Epithelial cell of proximal tubule (primary cell): Measurements from ENCODE around the gene TMEM209. TPM values are rescaled to one million over a fixed set of nuclear protein-coding genes. Genes with fewer than 3 reads are reported as not detected.
"Not testable (repeated sequence)": the region's sequence is repeated elsewhere in the genome, so short reads cannot be mapped to it uniquely, and the experiment has no call there.

ENCODE experiments used
- DNase-seq: peaks from one replicate; pipeline ENCODE4 v3.0.0-alpha.2; 2011; ENCODE audit warnings: low read depth
- H3K4me3 ChIP-seq: 2 replicates; pipeline ENCODE4 v1.5.1; 2011; ENCODE audit warnings: low read depth, mild to moderate bottlenecking, low read length
- total RNA-seq: library from RNA; depleted of rRNA; stranded (reverse); fragments of >200 nt; gene quantifications from 2 replicates; pipeline ENCODE4 v1.2.3, GENCODE V29; 2015
- TF ChIP-seq, protein P1 (sequence below): conservative IDR thresholded peaks from 2 replicates; pipeline ENCODE4 v1.5.1; 2012; ENCODE audit warnings: low read depth, mild to moderate bottlenecking, low read length

TMEM209 gene
- total RNA-seq, 1 donor from 2014 or later, result 9.3 TPM

DNA sequence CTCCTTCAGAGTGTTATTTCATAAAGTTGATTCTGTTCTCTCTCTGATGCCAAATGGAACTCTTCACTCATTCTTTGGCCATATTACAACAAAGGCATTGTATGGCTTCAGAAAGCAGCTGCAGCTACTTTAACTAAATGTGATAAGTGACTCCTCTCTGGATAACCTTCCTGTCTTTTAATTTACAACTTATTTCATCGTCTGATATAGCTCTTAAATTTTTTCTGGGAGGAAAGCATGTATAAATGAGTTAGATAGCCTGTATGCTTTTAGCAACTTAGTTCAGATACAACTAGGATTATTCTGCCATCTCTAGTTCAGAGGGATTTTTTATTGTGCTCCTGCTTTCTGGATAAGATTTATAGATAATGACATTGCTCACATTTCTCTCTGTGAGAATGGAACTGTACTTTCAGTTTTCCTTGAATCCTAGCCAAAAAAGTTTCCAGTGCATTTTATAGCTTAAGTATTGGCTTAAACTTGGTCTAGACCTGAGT lies 77.3 kb downstream of the TMEM209 start:
- TF ChIP-seq, protein P1, sequence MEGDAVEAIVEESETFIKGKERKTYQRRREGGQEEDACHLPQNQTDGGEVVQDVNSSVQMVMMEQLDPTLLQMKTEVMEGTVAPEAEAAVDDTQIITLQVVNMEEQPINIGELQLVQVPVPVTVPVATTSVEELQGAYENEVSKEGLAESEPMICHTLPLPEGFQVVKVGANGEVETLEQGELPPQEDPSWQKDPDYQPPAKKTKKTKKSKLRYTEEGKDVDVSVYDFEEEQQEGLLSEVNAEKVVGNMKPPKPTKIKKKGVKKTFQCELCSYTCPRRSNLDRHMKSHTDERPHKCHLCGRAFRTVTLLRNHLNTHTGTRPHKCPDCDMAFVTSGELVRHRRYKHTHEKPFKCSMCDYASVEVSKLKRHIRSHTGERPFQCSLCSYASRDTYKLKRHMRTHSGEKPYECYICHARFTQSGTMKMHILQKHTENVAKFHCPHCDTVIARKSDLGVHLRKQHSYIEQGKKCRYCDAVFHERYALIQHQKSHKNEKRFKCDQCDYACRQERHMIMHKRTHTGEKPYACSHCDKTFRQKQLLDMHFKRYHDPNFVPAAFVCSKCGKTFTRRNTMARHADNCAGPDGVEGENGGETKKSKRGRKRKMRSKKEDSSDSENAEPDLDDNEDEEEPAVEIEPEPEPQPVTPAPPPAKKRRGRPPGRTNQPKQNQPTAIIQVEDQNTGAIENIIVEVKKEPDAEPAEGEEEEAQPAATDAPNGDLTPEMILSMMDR, result no peak
- no peak for DNase-seq

GRCh38 chr7:130127404-130127803 lies 77.8 kb downstream of the TMEM209 start:
- TF ChIP-seq, protein P1, result no peak
- H3K4me3 ChIP-seq, result no peak overlapping the region
- no peak for DNase-seq

More for the DNA sequence above, 77.3 kb downstream of the TMEM209 start:
- H3K4me3 ChIP-seq, result no peak overlapping the region

GRCh38 chr7:130126840-130127239 lies 78.4 kb downstream of the TMEM209 start:
- not testable (repeated sequence) for DNase-seq, H3K4me3 ChIP-seq

DNA sequence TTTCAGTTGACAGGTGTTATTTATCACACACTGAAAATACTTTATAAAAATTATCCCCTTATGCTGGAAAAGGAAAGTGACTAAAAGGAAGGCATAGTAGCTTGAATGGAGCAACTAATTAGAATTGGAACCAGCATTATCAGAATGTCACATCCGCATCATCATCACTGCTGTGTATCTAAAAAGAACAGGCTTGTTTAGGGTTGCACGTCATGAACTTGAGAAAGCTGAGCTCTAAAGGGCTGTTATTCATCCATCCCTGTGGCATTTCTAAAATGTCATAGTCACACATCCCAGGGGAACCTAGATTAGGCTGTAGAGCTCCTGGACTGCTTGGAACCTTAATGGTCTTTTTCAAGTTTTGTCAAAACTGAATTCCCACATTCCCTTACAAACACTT lies 80.5 kb downstream of the TMEM209 start:
- no peak for DNase-seq
- TF ChIP-seq, protein P1, result no peak
- H3K4me3 ChIP-seq, result no peak overlapping the region

DNA sequence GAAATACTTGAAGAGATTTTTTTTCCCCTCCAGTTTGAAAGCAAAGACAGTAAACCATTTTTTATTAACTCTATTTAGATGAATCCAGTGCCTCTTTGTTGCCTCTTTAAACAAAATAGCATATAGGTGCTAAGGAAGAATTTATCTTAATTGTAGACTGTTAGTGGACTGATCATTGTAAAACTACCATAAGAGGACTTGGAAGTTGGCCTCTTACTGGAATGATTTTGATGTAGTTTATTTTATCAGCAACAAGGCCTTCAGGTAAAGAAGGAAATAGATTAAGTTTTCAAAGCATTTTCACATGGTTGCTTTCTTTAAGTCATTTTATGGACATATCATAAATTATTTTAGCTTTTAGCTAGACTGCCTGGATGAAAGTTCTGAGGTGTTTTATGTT lies 81.7 kb downstream of the TMEM209 start:
- DNase-seq, result no peak
- TF ChIP-seq, protein P1, result no peak
- H3K4me3 ChIP-seq, result no peak overlapping the region

DNA sequence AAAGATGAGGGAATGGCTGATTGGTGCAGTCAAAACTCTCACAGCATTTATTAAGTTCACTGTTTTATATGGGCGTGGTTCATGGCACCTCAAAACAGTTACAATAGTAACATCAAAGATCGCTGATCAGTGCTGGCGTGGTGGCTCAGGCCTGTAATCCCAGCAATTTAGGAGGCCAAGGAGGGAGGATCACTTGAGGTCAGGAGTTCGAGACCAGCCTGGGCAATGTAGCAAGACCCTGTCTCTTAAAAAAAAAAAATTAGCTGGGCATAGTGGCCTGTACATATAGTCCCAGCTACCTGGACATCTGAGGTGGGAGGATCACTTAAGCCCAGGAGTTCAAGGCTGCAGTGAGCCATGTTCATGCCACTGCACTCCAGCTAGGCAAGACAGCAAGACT lies 86.4 kb downstream of the TMEM209 start:
- no peak for DNase-seq
- no peak overlapping the region for H3K4me3 ChIP-seq
- TF ChIP-seq, protein P1, result no peak

GRCh38 chr7:130118294-130118693 lies 86.9 kb downstream of the TMEM209 start:
- H3K4me3 ChIP-seq, result no peak overlapping the region
- TF ChIP-seq, protein P1, result no peak
- no peak for DNase-seq
